NOMO-1 treated with DMSO at 0.1 percent for 48 hours (cell line): Measurements from ENCODE around the gene CBY1.
A peak's percentile ranks its signal among the peaks of the same experiment; 100 is the strongest.
"Not testable (repeated sequence)": the region's sequence is repeated elsewhere in the genome, so short reads cannot be mapped to it uniquely, and the experiment has no call there.

Experiments used
- DNase-seq: peaks from one replicate; lab custom pipeline; 2025; ENCODE audit not compliant: unreplicated experiment; lab: John Stamatoyannopoulos, UW

Gene CBY1

DNA sequence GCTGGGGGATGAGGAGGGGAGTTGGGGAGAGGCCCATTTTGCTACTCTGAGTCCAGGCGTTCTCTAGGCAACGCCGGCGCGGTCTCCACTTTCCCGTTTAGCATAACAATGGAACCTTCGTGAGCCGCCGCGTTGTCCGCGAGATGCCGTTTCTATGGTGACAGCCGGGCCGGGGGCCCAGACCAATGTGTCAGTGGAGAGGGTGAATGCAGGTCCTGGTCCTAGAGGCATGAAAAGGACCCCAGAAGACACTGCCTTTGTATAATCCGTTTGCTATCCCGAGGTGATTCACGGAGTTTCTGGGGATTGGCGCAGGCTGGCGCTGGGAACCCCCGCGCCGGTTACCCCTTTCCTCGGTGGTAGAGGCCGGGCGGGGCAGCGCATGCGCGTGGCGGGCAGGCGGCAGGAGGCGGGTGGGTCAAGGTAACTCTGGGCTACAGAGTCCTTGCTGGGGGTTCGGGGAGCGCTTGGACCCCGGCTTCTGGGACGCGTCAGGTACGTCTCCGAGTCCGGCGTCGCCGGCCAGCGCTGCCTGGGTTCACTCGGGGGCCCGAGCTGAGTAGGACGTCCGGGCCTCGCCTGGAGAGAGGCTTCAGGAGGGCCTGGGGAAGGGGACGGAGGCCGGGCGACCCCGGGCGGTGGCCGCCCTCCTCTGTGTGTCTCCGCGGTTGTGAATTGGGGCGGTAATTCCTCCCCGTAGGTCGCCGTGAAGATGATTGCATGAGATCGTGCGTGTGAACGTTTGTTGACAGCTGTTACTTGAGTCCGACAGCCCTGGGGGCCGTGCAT lies at the start of gene CBY1, which contains the start of gene FAM227A:
Gene CBY1 (plus strand): TSS at position 383 of the 789 bp plus-strand sequence. CDS start 11,417 bp downstream, outside the sequence.
Gene FAM227A (minus strand): TSS at position 137 of the 789 bp plus-strand sequence. CDS start 6,224 bp downstream, outside the sequence.
- DNase-seq, result peak; percentile 83

DNA sequence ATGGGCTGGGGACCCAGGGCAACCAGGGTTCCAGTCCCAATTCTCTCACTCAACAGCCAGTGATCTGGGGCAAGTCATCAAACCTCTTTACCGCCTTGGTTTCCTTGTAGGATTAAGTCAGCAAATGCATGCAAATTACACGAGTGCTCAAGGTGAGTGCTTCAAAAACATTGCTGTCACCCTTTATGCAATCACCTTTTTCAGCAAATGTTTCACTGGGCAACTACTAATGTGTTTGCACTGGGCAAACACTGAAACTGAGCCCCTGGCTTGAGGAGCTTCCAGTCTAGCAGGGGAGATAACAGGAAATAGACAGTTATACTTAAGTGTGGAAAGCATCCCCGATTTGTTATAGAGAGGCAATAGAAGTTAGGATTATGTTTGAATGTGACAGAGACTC lies 48.8 kb upstream of the CBY1 start:
- DNase-seq, result no peak

DNA sequence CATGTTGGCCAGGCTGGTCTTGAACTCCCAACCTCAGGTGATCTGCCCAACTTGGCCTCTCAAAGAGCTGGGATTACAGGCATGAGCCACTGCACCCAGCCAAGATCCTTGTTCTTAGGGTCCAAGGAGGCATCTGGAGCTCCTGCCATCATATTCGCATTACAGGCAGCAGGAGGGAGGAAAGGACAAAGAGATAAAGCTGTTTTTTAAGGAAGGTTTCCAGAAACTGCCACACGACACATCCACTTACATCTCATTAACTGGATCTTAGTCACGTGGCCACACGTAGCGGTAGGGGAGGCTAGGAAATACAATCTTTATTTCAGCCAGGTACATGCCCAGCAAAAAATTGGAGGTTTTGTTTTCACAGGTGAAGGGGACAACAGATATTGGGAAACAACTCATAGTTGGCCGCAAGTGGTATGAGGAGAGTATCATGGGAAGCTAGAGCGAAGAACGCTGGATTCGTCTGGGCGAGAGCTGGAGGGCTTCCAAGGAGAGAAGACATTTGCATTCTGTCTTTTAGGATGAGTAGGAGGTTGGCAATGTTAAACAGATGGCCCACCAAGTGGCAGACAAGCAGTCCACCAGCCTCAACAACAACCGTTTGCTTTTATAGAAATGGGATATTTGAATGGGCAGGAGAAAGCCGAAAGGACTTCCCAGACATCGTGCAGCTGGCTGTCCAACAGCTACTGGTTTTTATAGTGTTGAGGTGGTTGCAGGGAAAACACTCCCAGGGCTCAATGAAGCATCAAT lies 47.3 kb upstream of the CBY1 start:
- no peak for DNase-seq

DNA sequence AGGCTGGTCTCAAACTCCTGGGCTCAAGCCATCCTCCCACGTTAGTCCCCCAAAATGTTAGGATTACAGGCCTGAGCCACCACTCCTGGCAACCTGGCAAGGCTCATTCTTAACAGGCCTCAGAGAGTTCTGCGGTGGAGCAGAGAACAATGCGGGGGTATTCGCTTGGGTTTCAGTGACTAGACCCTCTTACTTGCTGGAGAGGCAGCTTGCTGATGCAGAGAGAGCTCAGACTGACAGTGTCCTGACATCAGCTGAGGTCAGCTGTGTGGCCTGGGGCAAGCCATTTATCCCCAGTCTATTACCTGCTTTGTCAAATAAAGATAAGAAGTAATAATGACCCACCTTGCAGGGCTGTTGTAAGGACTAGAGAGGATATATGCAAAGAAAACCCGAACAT lies 46.2 kb upstream of the CBY1 start:
- no peak for DNase-seq

DNA sequence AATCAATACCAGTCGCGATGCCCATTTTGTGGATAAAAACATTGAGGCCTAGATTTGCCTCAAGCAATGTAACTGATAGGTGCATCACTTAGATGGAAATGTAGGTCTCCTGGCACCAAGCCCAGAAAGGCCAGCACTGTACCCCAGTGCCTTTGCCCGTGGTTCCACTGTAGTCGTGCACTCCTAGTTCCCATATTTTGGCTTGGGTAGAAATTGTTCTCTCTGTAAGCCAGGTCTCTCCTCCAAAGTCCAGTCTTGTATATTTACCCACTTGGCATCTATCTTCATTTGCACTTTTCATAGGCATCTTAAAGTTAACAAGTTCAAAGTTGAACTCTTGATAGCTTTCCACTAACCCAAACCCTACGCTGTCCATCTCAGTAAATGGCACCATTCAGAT lies 44.9 kb upstream of the CBY1 start:
- no peak for DNase-seq

DNA sequence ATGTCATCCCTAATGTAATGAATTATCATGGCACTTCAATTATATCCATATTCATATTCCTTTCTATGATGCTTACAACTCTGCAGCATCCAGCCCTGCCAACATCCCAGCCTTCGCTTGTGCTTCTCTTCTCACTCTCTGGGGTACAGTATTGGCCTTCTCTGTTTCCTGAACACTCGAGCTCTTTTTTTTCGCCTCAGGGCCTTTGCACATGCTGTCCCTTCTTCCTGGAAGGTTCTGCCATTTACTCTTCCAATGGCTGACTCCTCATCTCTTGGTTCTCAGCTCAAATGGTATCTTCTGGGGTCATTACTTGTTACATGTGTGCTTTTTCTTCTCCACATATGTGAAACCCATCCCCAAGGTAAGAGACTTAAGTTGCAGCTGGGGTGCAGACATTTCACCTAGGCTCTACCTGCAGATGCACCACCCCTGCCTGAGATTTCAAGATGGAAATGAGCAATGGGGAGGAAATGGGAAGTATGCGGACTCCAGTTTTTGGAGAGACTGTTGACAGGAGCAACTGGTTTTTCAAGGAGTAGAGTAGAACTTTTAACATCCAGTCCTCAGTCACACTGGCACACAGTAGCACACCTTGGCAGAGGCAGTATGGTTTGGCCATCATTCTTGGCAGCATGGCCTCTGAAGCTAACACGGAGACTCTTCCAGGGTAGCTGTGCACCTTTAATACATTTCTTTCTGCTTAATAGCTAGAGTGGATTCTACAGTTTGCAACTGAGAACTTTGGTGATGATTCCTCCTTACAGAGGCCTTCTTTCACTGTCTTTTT lies 44.0 kb upstream of the CBY1 start:
- no peak for DNase-seq

DNA sequence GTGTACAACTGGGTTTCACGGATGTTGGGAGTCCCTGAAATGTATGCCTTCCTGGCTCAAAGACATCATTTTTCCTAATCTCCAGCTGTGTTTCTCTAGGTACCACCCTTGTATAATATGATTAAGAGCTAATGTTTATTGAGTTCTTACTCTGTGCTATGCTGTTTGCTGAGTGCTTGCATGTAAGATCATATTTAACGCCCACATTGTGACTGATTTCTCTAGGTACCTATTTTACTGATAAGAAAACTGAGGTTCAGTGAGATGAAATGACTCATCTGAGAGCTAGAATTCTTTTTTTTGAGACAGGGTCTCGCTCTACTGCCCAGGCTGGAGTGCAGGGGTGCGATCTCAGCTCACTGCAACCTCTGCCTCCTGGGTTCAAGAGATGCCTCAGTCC lies 42.9 kb upstream of the CBY1 start:
- no peak for DNase-seq

DNA sequence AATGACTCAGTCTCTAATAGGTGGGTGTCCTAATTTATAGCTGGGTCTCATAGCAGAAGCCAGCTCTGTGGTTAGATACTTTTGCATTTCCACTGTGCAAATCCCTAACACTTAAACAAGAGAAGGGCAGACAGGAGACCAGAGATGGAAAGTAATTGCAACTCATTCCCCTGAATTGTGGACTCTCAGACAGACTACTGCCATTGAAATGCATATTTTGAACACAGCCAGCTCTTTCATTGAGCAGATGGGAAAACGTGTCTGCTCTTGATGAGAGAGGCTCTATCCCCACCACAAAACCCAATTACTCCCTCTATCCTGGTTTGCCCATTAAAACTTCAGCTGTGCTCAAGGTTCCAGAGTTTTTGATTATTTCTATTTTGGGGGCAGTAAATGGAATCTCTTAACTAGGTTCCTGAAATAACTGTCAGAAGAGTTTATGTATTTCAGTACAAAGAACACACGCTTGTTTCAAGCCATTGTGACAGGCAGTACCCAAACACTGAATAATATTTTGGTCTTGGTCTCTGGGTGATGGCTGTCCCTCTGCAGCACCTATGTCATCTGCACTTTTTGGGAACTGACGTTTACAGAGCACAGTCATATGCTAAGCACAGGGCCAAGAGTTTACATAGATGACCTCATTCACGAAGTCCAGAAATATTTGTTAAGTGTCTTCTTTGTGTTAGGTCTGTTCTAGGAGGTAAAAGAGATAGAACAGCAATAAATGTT lies 41.9 kb upstream of the CBY1 start:
- no peak for DNase-seq

DNA sequence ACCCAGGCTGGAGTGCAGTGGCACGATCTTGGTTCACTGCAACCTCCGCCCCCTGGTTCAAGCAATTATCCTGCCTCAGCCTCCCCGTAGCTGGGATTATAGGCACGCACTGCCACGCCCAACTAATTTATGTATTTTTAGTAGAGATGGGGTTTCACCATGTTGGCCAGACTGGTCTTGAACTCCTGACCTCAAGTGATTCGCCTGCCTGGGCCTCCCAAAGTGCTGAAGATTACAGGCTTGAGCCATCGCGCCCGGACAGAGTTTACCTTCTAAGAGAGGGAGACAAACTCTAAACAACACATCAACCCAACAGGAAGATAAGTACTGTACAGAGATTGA lies 41.4 kb upstream of the CBY1 start:
- not testable (repeated sequence) for DNase-seq

DNA sequence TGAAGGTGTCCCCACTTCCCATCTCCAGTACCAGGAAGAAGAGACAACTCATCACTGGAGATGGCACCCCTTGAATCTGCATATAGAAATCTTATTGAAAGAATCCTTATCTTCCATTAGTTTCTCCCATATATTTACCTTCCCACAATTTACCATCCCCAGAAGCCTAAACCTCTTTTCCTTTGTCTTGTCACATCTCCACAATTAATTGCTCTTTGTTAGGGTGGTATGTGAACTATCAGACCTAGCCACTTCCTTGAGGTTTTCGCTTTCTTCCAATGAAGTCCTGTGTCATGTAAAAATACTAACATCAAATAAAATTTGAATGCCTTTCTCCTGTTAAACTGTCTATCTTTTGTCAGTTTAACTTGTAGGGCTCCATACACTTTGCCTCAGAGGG lies 38.2 kb upstream of the CBY1 start:
- DNase-seq, result no peak

DNA sequence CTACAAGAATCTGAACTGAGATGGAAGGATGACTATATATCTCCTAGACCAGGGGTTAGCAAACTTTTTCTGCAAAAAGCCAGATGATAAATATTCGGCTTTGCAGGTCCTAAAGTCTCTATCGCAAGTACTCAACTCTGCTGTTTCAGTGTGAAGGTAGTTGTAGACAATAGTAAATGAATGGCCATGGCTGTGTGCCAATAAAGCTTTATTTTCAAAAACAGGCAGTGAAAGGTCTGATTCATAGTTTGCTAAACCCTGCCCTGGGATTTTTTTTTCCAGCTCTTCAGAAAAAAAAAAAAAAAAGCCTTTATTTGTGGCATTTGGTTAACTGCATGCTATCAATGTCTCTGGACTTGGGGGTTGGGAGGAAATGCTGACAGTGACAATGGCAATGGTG lies 37.8 kb upstream of the CBY1 start:
- no peak for DNase-seq

DNA sequence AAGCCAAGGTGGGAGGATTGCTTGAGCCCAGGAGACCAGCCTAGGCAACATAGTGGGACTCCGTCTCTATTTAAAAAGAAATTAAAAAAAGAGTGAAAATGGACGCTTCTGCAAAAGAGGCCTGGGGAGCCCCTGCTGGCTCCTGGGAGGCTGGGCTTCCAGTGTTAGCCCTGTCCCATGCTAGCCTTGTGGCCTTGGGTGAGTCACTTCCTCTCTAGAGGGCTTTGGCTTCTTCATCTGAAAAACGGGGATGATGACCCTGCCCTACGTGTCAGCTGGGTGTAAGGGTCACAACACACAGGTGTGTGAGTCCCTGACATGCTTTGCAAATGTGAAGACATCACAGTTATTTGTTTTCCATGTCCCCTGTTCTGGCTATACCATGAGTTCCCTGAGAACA lies 33.1 kb upstream of the CBY1 start:
- no peak for DNase-seq

DNA sequence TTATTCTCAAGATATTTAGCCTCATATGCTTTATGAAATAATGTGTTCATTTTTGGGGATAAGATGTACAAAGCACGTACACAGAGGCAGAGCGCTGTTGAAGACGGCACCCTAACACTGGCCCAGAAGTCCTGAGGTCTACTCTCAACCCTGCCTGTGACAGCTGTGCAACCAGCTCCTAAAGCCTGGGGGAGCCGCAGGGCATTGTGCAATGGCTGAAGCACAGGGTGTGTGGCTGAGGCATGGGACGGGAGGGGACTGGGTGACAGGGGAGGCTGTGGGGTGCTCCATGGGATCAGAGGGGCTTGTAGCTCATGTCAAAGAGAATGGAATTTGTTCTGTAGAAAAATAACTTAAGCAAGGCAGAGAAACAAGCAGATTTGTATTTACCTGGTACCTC lies 28.0 kb upstream of the CBY1 start:
- no peak for DNase-seq

DNA sequence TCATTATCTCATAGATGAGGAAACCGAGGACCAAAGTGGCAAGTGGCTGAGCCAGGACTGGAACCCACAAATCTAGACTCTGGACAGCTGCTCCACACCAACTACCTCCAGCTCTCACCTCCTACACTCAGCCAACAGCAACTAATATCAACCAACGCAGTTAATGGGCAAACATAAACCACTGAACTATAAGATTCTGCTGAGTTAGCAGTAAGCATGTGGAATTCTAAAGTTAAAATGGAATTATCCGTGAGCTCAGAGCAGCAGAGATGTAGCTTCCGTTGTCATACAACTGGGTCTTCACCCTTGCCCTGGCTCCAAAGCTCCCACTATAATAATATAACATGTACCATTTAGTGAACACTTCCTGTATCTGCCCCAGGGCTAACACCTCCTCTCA lies 27.3 kb upstream of the CBY1 start:
- DNase-seq, result no peak

DNA sequence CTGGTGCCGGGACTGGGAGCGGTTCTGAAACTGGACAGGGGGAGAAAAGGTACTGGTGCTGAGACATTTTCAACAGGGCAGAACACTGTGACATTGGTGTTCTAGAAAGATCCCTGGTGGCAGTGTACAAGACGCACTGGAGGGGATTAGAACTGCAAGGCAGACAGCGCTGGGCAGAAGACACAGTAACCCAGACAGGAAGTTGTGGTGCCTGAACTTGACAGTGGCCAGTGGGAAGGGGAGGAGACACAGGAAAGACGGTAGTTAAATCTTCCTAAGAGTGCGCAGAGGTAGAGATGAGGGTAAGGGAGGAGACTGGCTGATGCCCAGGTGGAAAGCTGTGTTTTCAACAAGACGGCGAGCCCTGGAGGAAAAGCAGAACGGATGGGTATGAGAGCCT lies 24.7 kb upstream of the CBY1 start:
- DNase-seq, result peak; percentile 37

DNA sequence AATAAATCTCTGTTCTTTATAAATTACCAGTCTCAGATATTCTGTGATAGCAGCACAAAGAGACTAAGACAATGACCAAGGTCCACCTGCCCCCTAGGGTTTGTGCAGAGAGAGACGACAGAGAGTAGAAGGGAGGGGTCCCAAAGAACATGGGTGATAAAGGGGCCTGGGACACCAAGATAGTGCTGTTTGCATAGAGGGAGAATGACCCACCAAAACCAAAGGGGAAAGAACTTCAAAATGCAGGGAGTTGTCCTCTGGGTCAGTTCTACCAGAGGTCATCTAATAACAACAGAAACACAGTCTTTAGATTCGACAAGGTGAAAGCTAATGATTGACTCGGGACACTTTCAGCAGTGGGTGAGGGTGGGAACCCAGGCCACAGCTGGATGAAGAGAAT lies 23.9 kb upstream of the CBY1 start:
- no peak for DNase-seq

DNA sequence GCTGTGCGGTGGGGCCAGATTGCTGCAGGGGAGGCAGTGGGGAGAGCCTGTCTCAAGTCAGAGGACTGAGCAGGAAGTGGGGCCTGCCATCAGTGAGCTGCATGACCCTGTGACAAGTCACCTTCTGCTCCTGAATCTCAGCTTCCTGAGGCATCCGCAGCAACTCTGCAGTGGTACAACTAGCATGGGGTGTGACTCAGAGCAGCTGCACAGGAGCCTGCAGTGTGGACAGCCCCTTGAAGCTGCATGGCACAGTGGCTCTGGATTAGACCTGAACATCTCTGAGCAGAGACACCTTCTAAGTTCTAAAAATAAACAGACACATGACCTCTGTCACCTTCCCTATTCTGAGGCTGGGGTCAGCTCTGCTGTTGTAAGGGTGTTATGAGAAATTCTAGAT lies 18.2 kb upstream of the CBY1 start:
- DNase-seq, result no peak

DNA sequence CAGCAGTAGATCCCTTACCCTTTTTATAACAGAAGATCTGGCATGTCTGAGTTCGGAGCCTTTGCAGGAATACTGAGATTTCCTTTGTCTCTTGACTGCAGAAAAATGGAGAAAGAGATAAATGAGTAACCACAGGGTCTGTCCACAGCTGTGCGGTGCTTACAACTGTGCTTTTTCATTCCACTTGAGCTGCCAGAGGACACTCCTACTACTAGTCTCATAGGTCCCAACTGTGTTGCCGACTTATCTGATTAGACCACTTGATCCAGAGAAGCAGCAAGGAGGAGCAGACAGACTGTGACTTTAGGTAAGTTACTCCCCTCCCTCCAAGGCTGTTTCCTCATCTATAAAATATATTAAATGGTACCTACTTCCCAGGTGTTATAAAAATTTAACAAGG lies 17.7 kb upstream of the CBY1 start:
- no peak for DNase-seq

DNA sequence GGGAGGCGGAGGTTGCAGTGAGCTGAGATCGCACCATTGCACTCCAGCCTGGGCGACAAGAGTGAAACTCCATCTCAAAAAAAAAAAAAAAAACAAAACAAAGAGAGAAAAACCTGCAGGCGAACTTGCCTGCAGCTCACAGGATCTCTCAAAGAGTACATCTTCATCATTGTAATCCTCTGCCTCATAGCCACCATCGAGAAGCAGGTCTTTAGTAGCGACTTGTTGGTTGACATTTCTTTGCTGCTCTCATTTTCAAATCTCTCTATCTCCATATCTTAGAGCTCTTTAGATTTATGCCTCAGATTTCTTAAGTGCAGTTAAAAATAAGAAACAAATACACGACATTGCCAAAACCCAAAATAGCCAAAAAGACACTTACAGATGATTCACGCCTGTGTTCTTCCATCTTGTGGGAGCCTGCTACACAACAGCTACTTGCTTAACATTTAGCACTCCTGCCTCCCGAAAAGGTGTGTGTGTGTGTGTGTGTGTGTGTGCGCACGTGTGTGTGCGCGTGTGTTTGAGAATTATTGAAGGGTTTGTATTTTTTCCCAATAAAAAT lies 14.9 kb upstream of the CBY1 start:
- DNase-seq, result no peak

DNA sequence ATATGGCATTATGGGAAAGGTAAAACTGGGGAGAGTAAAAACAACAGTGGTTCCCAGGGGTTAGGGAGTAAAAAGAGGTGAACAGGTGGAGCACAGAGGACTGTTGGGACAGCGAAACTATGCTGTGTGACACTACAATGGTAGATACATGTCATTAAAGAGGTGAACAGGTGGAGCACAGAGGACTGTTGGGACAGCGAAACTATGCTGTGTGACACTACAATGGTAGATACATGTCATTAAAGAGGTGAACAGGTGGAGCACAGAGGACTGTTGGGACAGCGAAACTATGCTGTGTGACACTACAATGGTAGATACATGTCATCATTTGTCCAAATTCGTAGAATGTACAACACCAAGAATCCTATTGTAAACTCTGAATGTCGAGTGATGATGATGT lies 12.2 kb upstream of the CBY1 start:
- DNase-seq, result not testable (repeated sequence)

DNA sequence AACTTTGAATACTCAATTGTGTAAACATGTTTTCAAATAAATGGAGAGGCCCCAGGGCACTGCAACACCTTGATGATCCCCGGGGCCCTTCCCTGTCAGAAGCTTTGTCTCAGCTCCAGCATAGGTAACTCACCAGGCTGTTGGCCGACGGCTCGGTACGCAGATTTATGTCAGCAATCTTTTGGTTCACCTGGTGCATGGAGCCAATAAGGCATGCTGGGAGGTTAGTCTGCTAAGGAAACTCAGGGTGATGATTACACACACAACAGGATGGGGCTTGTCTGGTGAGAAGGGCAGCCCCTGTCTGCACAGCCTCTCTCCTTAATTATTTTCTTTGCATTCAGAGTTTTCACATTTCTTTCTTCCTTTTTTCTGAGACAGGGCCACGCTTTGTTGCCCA lies 11.0 kb upstream of the CBY1 start:
- no peak for DNase-seq
